GM19025 (cell line): Measurements from ENCODE around the gene STEAP2.

ENCODE experiments used
- ATAC-seq: cut with Tn5 transposase; IDR thresholded peaks from one replicate; pipeline ENCODE4 v1.9.1; 2021; ENCODE audit warnings: mild to moderate bottlenecking, low read depth, moderate library complexity; ENCODE audit not compliant: unreplicated experiment

The STEAP2 gene

DNA sequence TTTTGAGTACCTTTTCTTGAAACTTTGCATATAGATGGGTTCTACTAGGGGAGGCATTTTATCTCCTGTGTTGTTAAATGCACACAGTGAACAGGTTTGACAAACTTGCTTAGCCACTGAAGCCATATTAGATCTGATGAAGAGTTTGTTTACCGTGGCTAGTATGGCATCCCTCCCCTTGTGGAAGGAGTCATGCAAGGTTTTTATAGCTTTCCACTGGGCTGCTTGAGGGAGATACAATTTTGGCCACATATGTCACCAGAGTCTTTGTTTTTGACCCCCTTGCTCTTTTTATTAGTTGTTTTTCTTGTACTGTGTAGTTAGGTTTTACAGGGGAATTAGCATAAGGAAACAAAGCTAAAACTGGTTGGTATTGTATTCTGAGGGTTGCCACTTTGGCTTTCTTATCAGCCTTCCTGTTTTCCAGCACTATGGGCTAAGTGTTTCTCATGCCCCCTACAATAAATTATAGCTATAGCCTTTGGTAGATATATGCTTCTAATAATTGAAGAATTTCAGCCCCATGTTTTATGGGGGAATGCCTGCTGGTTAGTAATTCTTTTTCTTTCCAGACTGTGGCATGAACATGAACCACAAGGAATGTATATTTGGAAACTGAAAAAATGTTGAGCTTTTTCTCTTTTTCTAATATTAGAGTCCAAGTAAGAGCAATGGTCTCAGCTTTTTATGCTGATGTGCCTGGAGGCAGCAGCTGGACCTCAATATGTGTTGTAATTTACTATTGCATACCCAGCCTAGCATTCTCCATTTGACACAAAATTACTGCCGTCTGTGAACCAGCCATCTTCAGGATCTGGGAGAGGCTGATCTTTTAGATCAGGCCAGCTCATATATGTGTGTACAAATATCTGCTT is 18.4 kb upstream of the STEAP2 start:
- no peak for ATAC-seq

DNA sequence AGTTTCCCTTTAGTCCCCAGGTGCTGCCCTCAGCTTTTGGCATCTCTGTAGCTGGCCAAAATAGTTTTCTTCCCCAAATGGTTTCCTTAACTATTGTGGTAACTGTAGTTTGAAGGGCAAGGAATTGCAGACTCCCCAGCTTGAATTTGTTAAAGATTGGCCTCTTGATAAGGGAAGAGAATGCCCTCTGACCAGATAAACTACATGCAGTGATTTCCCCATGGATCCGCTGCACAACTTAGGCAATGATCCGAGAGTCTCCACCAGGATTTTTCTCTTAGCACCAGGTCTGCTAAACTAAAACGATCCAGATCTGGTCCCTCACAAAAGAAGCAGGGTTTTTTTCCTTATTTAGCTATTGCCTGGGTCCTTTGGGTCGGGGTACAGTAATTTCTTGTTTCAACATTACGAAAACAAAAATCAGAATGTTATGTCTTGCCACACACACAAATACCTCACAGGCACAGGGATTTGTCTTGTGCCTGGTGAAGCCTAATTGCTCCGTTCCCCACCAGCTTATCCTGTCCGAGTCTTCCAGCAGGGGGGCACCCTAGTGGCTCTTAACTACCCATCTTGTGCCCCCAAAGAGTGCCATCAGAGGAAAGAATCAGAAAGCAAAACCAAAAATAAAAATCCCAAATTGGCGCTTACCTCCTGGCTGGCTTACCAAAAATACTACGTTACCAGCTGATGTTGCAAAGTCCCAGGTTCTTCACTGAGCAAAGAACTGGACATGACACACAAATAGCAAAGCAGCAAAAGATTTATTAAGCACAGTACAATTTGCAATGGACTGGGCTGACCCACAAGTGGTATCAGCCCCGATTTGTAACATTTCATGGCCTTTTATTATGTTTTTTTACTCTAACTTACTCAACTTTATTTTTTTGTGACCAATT is 16.4 kb upstream of the STEAP2 start:
- no peak for ATAC-seq

DNA sequence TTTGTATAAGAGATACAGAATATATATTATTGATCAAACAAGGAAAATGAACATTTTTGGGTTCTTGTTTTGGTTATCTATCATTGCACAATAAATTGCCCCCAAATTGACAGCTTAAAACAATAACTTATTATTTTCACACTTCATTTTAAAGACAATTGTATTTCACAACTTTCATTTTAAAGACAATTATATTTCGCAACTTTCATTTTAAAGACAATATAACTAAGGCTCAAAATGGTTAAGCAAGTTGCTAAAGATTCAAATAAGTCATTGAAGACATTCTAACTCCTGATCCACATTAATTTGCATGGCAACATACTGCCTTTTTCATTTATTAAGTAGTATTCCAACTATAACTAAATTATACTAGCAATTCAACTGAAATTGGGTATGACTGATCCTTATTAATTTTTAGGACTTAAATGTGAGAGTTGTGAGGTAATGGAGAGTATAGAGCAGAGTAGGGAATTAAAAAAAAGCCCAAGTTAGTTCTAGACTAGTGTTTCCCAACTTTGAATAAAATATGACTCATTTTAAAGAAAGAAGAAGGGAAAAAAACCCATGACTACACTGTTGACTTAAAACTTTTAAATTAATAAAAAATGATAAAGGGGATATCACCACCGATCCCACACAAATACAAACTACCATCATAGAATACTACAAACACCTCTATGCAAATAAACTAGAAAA is 9.9 kb upstream of the STEAP2 start:
- no peak for ATAC-seq

DNA sequence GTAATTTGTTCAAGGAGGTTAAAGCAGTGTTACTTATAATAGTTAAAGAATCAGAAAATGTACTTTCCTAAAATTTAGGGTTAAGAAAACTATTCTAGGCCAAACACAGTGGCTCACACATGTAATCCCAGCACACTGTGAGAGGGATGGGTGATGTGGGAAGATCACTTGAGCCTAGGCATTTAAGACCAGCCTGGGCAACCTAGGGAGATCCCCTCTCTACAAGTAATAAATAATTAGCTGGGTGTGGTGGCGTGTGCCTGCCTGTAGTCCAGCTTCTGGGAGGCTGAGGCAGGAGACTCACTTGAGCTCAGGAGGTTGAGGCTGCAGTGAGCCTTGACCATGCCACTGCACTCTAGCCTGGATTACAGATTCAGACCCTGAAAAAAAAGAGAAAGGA is 3.6 kb upstream of the STEAP2 start:
- no peak for ATAC-seq

DNA sequence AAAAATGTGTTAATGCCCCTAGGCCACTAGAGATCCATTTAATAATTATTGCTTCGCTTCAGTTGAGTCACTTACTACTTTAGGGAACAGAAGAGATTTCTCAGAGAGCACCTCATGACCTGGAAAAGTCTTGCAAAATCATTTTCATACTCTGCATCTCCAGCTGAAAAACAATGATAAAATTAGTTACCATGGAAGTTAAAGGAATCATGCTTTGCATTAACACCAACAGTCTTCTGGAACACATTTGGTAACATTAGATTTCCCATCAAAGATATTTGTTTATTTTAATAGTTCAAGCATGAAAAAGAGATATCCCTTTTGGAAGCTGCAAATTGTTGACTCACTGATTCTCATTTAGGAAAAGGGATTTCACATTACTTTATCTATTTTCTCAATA is 1.8 kb upstream of the STEAP2 start:
- no peak for ATAC-seq

DNA sequence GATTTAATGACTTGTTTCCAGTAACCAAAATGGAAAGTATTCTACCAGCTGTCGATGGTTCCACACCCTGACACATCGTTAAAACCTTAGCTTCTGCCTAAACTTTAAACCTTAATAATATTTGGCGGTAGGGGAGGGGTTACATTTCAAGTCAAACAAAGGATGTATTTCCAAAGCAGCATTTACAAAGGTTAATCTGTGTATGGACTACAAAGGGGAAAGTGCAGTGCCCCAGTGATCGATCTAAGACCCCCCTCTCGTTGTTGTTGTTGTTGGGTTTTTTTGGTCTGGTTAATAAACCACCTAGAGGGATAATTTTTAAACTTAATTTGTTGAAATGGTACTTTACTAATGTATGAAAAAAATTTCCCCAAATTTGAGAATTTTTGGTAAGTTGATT is 1.1 kb upstream of the STEAP2 start:
- ATAC-seq, result no peak

DNA sequence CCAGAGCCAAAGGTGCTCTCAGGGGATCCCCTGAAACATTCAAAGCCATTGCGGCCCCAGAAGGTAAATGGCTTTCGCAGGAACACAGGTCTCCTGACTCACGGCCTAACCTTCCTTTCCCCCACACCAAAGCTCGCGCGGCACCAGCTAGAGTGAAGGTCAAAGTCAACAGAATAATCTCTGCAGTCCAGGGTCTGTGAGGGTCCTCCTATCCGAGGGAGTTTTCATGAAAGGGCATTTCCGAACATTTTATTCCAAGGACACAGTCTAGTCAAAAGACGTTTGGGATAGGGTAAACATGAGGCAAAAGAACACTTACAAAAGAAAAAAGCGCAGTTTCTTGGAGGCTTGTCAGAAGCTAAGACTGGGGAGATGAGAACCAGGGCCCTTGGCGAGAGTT is 559 bp upstream of the STEAP2 start:
- ATAC-seq, result peak; percentile 3

DNA sequence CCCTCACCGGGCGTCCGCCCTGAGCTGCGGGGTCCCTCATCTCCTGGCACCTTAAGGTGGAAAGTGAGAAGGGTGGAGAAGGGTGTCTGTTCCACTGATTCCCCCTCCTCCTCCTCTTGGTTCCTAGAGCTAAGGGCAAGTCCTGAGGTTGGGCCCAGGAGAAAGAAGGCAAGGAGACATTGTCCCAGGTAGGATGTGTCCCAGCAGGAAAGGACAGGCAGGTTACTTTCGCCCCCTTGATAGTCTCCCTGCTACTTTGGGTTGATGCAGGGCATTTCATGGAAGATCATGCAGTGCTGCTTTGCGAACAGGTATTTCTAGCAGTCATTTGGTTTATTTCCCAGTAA is 582 bp downstream of the STEAP2 start:
- no peak for ATAC-seq

DNA sequence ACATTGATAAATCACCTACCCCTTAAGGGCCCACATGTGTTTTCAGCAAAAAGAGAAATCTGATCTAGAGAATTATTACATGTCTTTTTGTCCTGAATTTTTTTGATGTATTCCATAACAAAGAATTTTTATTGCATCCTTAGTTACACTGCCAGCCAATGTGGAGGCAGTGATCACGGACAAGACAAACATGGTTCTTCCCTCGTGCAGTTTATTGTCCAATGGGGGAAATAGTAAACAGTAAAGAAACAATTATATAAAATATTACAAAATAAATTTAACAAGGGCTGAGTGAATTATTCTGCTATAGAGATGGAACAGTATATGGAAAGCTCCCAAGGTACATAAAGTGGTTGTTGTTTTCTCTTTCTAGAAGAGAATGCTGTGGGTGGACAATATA is 2.0 kb downstream of the STEAP2 start:
- no peak for ATAC-seq

DNA sequence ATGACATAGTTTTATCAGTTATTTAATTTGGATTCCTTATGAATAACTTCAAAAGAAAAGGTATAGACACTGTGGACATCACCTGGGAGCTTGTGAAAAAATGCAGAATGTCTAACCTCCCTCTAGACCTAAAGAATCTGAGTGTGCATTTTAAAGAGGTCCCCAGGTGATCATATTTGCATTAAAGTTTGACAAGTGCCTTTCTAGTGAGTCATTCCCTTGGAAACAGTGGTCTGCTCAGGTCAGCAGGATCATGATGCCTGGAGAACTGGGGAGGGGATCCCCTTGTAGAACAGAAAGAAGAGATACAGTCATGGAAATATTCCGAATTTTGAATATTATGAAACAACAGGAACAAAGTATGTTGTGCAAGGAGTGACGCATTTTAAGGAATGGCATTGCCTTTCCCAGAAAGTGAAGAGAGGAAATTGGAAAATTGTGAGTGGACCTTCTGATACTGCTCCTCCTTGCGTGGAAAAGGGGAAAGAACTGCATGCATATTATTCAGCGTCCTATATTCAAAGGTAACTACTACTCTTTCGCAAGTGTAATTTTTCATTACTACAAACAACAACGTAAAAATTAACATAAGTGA is 4.6 kb downstream of the STEAP2 start:
- no peak for ATAC-seq

DNA sequence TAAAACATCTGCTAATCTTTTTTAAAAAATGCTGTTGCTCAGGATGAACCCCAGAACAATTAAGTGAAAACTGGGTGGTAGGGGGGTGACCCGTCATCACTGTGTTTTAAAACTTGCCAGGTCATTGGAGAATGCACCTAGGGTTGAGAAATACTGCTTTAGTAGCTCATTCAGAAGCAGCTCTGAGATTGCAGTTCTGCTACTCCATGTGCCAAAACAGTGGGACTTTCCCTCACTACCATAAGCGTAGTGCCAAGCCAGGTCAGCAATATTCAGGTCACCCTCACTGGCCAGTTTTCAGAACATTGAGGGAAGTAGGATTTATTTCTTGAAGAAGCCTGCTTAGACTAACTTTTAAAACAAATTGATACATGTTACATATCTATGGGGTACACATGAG is 5.2 kb downstream of the STEAP2 start:
- ATAC-seq, result no peak

DNA sequence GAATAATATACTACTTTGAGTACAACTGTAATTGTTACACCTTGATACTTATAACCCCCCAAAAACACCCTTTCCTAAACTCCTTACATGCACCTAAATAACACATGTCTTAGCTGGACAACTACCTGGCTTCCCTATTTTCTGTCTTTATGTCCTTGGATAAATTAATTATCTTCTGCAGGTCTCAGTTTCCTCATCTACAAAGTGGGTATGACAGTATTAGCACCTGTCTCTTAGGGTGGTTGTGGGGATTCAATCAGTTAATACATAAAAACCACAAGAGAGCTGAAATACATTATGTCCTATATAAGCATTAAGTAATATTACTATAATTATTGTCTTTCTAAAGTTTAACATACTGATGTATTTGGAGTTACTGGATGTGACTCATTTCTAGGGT is 10.8 kb downstream of the STEAP2 start:
- no peak for ATAC-seq

DNA sequence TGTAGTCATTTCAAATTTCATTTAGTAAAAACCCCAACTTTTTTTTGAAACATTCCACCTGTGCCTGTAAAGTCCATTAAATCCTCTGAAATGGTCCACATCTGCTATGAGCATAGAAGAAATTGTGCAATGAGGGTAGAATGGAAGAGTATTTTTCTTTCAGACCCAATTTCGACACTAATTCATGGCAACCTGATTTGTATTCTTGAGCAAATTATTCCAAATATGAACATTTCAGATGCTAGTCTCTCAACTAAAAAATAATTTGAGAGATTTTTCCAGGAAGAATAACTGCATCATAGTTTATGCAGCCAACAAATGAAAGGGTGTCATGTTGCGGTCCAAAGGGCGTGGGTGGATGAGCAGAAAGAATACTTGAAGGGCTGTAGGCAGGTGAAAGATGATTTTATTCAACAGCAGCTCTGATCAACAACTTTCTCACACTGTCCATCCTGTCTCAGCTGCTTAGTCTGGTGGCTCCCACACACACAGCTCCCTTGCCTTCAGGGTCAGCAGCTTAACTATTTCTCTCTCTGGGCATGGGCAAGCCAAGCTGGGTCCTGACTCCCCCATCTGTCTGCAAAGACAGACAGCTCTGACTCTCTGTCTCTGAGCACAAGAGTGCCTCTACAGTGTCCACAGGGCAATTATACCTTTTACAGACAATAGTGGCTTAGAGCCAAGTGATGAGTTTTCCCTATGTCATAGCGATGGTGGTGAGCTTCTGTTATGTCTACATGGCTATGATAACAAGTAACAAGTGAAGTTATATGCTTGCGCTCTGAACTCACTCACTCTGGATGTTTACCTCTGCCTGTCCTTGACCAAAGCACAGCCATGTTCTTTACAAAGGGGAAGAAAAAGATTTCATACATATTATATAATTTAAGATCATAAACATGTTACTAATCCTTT is 11.5 kb downstream of the STEAP2 start:
- no peak for ATAC-seq

DNA sequence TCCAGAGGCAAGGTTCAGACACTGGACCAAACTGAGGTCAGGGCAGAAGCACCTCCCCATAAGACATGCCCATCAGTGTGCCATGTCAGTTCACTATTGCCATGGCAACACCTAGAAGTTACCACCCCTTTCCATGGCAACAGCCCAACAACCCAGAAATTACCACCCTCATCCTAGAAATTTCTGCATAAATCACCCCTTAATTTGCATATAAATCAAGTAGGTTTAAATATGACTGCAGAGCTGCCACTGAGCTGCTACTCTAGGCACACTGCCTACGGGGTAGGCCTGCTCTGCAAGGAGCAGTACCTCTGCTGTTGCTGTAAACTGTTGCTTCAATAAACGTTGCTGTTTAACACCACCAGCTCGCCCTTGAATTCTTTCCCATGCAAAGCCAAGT is 12.7 kb downstream of the STEAP2 start:
- no peak for ATAC-seq

DNA sequence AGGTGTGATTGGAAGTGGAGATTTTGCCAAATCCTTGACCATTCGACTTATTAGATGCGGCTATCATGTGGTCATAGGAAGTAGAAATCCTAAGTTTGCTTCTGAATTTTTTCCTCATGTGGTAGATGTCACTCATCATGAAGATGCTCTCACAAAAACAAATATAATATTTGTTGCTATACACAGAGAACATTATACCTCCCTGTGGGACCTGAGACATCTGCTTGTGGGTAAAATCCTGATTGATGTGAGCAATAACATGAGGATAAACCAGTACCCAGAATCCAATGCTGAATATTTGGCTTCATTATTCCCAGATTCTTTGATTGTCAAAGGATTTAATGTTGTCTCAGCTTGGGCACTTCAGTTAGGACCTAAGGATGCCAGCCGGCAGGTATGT is 13.6 kb downstream of the STEAP2 start:
- no peak for ATAC-seq

DNA sequence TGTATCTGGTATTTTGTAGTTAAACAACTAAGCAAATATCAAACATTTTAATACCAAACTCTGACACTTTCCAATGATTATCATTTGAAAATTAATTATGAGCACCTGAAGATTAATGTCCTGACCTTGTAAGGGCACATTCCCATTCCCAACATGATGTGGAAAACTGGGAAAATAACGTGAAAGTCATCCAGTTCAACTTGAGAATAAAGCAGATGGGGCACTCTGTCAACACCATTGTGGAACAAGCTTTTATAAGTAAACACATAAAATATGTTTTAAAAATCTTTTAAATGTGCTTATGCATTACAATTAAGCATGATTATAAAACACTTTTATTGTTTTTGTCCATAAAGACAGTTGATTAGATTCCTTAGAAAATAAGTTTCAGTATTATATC is 14.1 kb downstream of the STEAP2 start:
- ATAC-seq, result no peak

DNA sequence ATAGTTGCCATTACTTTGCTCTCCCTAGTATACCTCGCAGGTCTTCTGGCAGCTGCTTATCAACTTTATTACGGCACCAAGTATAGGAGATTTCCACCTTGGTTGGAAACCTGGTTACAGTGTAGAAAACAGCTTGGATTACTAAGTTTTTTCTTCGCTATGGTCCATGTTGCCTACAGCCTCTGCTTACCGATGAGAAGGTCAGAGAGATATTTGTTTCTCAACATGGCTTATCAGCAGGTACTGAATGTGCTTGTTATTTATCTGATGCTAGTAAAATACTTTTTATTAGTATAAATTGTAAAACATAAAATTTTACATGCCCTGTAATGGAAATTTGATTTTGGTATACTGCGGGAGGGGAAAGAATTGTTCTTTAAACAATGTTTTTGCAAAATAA is 15.7 kb downstream of the STEAP2 start:
- ATAC-seq, result no peak

DNA sequence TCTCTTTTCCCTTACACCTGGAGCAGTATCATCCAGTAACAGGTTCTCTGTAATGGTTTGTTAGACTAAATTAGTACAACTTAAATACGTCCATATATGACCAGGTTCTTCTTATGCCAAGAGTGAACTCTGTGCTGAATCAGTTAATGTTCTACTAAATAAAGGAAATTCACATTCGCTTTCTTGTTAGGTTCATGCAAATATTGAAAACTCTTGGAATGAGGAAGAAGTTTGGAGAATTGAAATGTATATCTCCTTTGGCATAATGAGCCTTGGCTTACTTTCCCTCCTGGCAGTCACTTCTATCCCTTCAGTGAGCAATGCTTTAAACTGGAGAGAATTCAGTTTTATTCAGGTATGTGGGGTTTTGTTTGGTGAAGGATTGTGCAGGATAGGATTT is 18.1 kb downstream of the STEAP2 start:
- ATAC-seq, result no peak

DNA sequence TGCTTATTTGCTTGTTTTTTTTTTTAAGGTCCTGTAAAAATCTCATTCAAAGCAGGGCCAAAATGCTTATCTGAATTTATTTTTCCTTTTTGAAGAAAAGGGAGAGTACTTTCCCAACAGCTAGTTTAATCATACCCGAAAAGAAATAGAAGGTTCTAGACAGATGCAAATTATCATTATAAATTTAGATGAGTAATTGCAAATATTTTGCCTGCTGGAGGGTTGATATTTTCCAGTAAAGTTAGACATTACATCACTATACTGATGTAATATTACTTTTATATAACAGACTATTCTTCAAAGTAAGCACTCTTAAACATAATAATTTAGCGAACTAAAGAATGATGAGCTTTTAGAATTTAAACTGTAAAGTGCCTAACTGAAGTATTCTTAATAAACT is 19.3 kb downstream of the STEAP2 start:
- ATAC-seq, result no peak

DNA sequence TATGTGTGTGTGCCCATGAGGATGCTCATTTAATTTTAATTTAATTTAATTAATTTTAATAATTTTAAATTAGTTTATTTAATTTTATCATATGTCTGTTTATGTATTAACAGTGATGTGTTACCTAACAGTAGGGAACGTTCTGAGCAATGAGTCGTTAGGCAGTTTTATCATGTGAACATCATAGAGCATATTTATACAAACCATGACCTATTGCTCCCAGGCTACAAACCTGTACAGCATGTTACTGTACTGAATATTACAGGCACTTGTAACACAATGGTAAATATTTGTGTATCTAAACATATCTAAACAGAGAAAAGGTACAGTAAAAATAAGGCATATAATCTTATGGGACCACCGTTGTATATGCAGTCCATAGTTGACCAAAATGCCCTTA is 19.8 kb downstream of the STEAP2 start:
- no peak for ATAC-seq
